Spinal cord (tissue), 10 donors: ENCODE results near the gene ZNF511. TPM values are rescaled to one million over a fixed set of nuclear protein-coding genes. Genes with fewer than 3 reads are reported as not detected.
"Not testable (repeated sequence)": the region's sequence is repeated elsewhere in the genome, so short reads cannot be mapped to it uniquely, and the experiment has no call there.

ENCODE experiments used
- DNase-seq, 6 donors: peaks; one replicate each; pipeline versions ENCODE4 v3.0.0 to v3.0.0-alpha.2; 2013 to 2015; ENCODE audit warnings: low spot score in 6 of 6, low read depth in 4 of 6
- H3K27ac ChIP-seq: one replicate; pipeline ENCODE4 v1.5.1; 2013; ENCODE audit warnings: low read depth, low read length, control low read depth
- H3K27me3 ChIP-seq: one replicate; pipeline ENCODE4 v1.6.1; 2013; ENCODE audit warnings: low read length; ENCODE audit not compliant: control insufficient read depth, insufficient read depth
- H3K36me3 ChIP-seq: one replicate; pipeline ENCODE4 v1.6.1; 2013; ENCODE audit warnings: low read length; ENCODE audit not compliant: control insufficient read depth, insufficient read depth
- H3K4me1 ChIP-seq: one replicate; pipeline ENCODE4 v1.6.1; 2013; ENCODE audit warnings: low read length; ENCODE audit not compliant: control insufficient read depth, insufficient read depth
- H3K4me3 ChIP-seq: one replicate; pipeline ENCODE4 v1.5.1; 2013; ENCODE audit warnings: low read depth, low read length, control low read depth
- H3K9me3 ChIP-seq: one replicate; pipeline ENCODE4 v1.6.1; 2013; ENCODE audit warnings: low read length; ENCODE audit not compliant: control insufficient read depth, insufficient read depth
- WGBS: methylation state at CpG from one replicate; pipeline ENCODE4 v1.1.5; 2013; ENCODE audit warnings: missing lambda C conversion rate; ENCODE audit not compliant: insufficient coverage; 5-methylcytosine and 5-hydroxymethylcytosine counted together
- long read RNA-seq, 4 donors: transcript quantifications; one replicate each; lab custom pipeline, GENCODE V29; 2026
- polyA plus RNA-seq, 2 donors: library from polyadenylated mRNA; unstranded; fragments of 120-200 nt; gene quantifications; one replicate each; pipeline ENCODE4 v1.2.1, GENCODE V29; 2013; ENCODE audit not compliant: insufficient read length in 2 of 2
- total RNA-seq, 2 donors: library from RNA; depleted of rRNA in 1 of 2; stranded (reverse); fragments of 120-200 nt in 1 of 2; fragments of >200 nt in 1 of 2; gene quantifications; one replicate each; pipeline versions ENCODE4 v1.2.3 to v1.2.4, GENCODE V29; 2013 to 2014
- donor health status: healthy.

The ZNF511 gene, protein sequence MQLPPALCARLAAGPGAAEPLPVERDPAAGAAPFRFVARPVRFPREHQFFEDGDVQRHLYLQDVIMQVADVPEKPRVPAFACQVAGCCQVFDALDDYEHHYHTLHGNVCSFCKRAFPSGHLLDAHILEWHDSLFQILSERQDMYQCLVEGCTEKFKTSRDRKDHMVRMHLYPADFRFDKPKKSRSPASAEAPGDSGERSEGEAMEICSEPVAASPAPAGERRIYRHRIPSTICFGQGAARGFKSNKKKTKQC
- total RNA-seq = 10 to 100 TPM in 1 of 2 donors, 1 to 10 TPM in 1; 9.4 to 21.5 TPM
- polyA plus RNA-seq = 10 to 100 TPM; 22.6 to 25.8 TPM
- long read RNA-seq, donor 1, transcript ZNF511-202 (6 exons, 1,520 nt) = major isoform, 9 of 81 reads
- long read RNA-seq, donor 1, partial matches to known transcripts = 61 of 81 reads
- long read RNA-seq, donor 1, other reads (novel, unspliced or antisense) = 8 of 81 reads
- long read RNA-seq, donor 2, partial matches to known transcripts = 0 of 5 reads
- long read RNA-seq, donor 2, other reads (novel, unspliced or antisense) = 0 of 5 reads
- long read RNA-seq, donor 3, transcript ZNF511-202 (6 exons, 1,520 nt) = major isoform, 8 of 10 reads
- long read RNA-seq, donor 3, partial matches to known transcripts = 0 of 10 reads
- long read RNA-seq, donor 3, other reads (novel, unspliced or antisense) = 0 of 10 reads
- long read RNA-seq, donor 4, transcript ZNF511-201 (5 exons, 2,004 nt) = minor isoform, 5 of 39 reads
- long read RNA-seq, donor 4, transcript ZNF511-202 (6 exons, 1,520 nt) = major isoform, 33 of 39 reads
- long read RNA-seq, donor 4, partial matches to known transcripts = 0 of 39 reads
- long read RNA-seq, donor 4, other reads (novel, unspliced or antisense) = 0 of 39 reads

DNA sequence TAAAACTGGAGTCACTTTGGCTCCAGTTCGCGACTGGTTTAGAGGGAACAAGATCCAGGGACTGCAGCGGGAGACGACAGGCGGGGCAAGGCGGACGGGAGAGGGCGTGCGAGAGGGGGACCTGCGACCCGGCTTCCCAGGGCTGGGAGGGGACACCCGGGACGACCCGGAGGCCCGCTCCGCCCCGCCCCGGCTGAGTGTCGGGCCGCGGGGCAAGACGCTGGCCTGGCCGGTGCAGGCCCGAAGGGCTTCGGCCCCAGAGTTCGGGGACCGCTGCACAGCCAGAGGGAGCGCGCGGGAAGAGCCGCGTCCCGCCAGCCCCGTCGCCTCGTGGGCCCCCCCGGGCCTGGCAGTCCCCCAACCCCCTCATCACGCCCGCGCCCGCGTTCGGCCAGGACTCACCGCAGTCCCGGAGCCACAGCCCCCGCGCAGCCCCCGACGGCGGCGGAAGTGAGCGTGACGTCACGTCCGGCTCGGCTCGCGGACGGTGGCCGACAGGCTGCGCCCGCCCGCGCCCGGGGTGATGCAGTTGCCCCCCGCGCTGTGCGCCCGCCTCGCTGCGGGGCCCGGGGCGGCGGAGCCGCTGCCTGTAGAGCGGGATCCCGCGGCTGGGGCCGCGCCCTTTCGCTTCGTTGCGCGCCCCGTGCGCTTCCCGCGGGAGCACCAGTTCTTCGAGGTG, at the start of gene ZNF511, which contains the start of gene TUBGCP2:
Gene ZNF511 (plus strand): TSS at position 494 of the 679 bp plus-strand sequence. CDS start 30 bp downstream, at position 524.
Gene TUBGCP2 (minus strand): TSS at position 452 of the 679 bp plus-strand sequence. CDS start 5,931 bp downstream, outside the sequence.
- no peaks in the 10 kb centered on the region for H3K9me3 ChIP-seq
- peaks cover 25% of the 10 kb centered on the region for H3K4me1 ChIP-seq
- peaks cover 49% of the 10 kb centered on the region for H3K36me3 ChIP-seq
- under 1% methylated on average over 89 of the region's 89 CpGs for WGBS
- no peaks in the 10 kb centered on the region for H3K27me3 ChIP-seq
- peak in 5 of 6 donors; percentile 74 to 95 (median 79) for DNase-seq
- H3K27ac ChIP-seq = peak within 1 kb of the TSS; percentile 79
- H3K4me3 ChIP-seq = peak within 1 kb of the TSS; percentile 74

DNA sequence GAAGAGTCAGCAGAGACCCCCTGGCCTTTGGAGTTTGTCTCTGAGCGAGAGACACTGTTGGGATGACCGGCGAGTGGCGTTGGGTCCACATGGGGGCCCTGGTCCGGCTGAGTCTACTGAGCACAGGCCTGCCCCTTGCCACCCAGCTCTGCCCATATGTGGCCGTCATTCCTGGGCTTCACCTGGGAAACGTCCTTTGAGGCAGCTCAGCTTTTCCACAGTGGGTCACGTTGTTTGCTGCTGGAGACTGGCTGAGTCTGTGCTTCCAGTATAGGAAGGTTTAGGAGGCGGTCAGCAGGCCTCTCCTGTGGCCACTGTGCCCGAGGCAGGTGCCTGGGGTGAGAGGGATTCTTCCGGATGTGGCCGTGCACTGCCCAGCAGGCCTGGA, 49.1 kb upstream of the ZNF511 start:
- WGBS = 42% methylated on average over 12 of the region's 12 CpGs
- Histone ChIP-seq H3K27me3 (peaks cover 12% of the 10 kb centered on the region), H3K4me1 (peaks cover 55% of the 10 kb centered on the region)

DNA sequence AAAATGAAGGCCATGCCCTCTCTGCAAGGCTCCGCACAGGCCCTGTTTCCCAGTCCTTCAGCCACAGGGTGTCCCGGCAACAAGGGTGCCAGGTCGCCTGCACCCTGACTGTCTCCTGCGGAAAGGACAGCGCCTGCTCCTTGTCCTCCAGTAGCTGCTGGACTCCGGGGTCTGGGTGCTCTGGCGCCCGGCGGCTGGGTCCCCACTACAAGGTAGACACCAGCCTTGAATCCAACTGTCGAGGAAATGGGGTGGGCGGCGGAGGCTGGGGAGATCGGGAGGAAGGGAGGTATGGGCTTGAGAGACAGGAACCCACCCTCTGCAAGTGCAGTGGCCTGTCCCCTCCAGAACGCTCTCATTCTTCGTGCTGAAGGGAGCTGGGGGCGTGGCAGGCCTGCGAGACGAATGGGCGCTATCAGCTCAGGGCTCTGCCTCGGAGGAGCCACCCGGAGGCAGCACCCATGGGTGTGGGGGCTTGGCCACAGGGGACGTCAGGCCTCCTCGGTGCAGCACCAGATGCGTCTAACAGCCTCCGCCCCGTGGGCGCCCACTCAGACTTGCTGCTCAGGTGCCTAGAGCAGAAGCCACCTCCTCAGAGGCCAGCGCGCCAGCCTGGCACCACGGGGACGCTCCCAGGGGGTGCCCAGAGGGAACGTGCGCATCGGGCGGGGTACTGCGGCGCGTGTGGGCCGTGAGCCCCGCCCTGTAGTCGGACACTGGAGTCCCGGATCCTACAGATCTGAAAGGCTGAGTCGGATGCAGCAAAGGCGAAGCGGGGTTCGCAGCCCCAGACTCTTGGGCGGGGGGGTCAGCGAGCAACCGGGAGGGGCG, 47.6 kb upstream of the ZNF511 start:
- peak overlapping the region; percentile 20 for H3K4me3 ChIP-seq
- WGBS = 26% methylated on average over 45 of the region's 50 CpGs
- H3K27me3 ChIP-seq = peaks cover 12% of the 10 kb centered on the region
- no peaks in the 10 kb centered on the region for H3K9me3 ChIP-seq
- DNase-seq = peak in 2 of 6 donors; percentile 49 to 63
- H3K36me3 ChIP-seq = peaks cover 6% of the 10 kb centered on the region
- H3K4me1 ChIP-seq = peaks cover 55% of the 10 kb centered on the region
- H3K27ac ChIP-seq = no peak overlapping the region

More for the DNA sequence above, 49.1 kb upstream of the ZNF511 start:
- H3K27ac ChIP-seq = no peak overlapping the region
- no peak for DNase-seq
- no peak overlapping the region for H3K4me3 ChIP-seq
- H3K36me3 ChIP-seq = peaks cover 4% of the 10 kb centered on the region
- no peaks in the 10 kb centered on the region for H3K9me3 ChIP-seq

- H3K4me1 ChIP-seq = peaks cover 55% of the 10 kb centered on the region
- peak in 4 of 6 donors; percentile 38 to 85 (median 64) for DNase-seq
- H3K9me3 ChIP-seq = no peaks in the 10 kb centered on the region
- peaks cover 13% of the 10 kb centered on the region for H3K36me3 ChIP-seq
- peaks cover 12% of the 10 kb centered on the region for H3K27me3 ChIP-seq
- H3K27ac ChIP-seq = no peak overlapping the region
- under 1% methylated on average over 58 of the region's 79 CpGs for WGBS
- H3K4me3 ChIP-seq = peak overlapping the region; percentile 36
Measured at GRCh38 chr10:133261726-133262325, 46.9 kb upstream of the ZNF511 start.

GRCh38 chr10:133262696-133263095, 46.0 kb upstream of the ZNF511 start:
- H3K9me3 ChIP-seq = no peaks in the 10 kb centered on the region
- H3K27me3 ChIP-seq = peaks cover 5% of the 10 kb centered on the region
- DNase-seq = peak in 1 of 6 donors; percentile 42
- 75% methylated on average over 14 of the region's 14 CpGs for WGBS
- H3K4me1 ChIP-seq = peaks cover 50% of the 10 kb centered on the region
- no peak overlapping the region for H3K27ac ChIP-seq
- H3K36me3 ChIP-seq = peaks cover 22% of the 10 kb centered on the region
- H3K4me3 ChIP-seq = peak overlapping the region; percentile 36

DNA sequence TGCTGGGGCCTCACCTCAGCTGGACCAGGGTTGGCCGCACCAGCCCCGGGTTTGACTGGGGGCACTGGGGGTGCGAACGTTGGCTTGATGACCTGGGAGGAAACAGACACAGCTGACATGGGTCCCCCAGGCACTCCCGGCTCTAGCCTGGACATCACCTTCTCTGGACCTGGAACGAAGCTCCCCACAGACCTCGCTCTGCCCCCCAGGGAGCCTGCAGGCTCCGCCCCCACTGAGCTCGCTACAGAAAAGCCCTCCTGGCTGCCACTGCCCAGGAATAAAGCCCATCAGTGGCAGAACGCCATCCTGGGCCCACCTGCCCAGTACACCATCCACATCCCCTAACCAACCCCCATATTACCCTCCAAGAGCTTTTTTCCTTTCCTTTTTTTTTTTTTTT, 45.0 kb upstream of the ZNF511 start:
- H3K9me3 ChIP-seq = no peaks in the 10 kb centered on the region
- 78% methylated on average over 10 of the region's 10 CpGs for WGBS
- no peak overlapping the region for H3K27ac ChIP-seq
- no peak for DNase-seq
- H3K4me3 ChIP-seq = no peak overlapping the region
- H3K36me3 ChIP-seq = peaks cover 32% of the 10 kb centered on the region
- H3K4me1 ChIP-seq = peaks cover 40% of the 10 kb centered on the region
- no peaks in the 10 kb centered on the region for H3K27me3 ChIP-seq

DNA sequence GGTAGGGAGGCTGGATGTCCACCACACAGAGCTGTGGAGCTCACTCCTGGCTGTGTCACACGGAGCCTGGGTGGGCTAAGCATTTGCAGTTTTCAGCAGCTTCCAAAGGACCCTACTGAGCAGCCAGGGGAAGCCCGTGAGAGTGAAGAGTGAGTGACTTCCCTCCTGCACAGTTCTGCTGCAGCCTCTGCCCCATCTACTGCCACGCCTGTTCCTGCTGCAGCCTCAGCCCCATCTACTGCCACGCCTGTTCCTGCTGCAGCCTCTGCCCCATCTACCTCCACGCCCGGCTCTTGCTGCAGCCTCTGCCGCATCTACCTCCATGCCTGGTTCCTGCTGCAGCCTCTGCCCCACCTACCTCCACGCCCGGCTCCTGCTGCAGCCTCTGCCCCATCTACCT, 44.3 kb upstream of the ZNF511 start:
- DNase-seq = no peak
- 87% methylated on average over 9 of the region's 9 CpGs for WGBS
- peaks cover 32% of the 10 kb centered on the region for H3K4me1 ChIP-seq
- no peaks in the 10 kb centered on the region for H3K9me3 ChIP-seq
- no peak overlapping the region for H3K27ac ChIP-seq
- no peak overlapping the region for H3K4me3 ChIP-seq
- H3K27me3 ChIP-seq = no peaks in the 10 kb centered on the region
- H3K36me3 ChIP-seq = peaks cover 40% of the 10 kb centered on the region

DNA sequence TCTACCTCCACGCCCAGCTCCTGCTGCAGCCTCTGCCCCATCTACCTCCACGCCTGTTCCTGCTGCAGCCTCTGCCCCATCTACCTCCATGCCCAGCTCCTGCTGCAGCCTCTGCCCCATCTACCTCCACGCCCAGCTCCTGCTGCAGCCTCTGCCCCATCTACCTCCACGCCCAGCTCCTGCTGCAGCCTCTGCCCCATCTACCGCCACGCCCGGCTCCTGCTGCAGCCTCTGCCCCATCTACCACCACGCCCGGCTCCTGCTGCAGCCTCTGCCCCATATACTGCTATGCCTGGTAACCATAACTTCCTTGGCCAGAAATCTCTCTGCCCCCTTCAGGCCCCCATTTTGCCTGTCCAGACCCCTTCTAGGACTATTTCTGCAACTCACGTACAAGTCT, 43.7 kb upstream of the ZNF511 start:
- peaks cover 46% of the 10 kb centered on the region for H3K36me3 ChIP-seq
- not testable (repeated sequence) for H3K27me3 ChIP-seq, H3K27ac ChIP-seq, H3K9me3 ChIP-seq, DNase-seq, H3K4me3 ChIP-seq
- peaks cover 27% of the 10 kb centered on the region for H3K4me1 ChIP-seq
- 86% methylated on average over 8 of the region's 10 CpGs for WGBS
